Heart left ventricle (tissue), 13 donors: ENCODE results near the gene ELMO3.

Experiments
- CTCF ChIP-seq, 12 donors: fragments of 200-600 bp; sonication (generic) in 4 of 12; IDR thresholded peaks; one replicate each; pipeline versions ENCODE4 v1.5.0 to v1.8.0; 2018 to 2022; ENCODE audit warnings: antibody characterized with exemption in 12 of 12, mild to moderate bottlenecking in 5 of 12
- POLR2A ChIP-seq, 2 donors: fragments of 450-650 bp; IDR thresholded peaks; one replicate each; pipeline ENCODE4 v1.6.1; 2017; ENCODE audit warnings: antibody characterized with exemption in 2 of 2, mild to moderate bottlenecking in 2 of 2, moderate library complexity in 2 of 2
- donor health status: ischemic (EF 13 %, LVEDD 7.1; RV severe dilation, severe dysfunction).
- donor health status: DM: no; HTN: yes; CAD: no.
- donor health status: DM: no; HTN: no; CAD: no.
- donor health status: ischemic (EF 25% LVEDD 6.9; RV normal size, moderate dysfunction).
- donor health status: ischemic (EF 25% LVEDD 5.7; RV mildly dilated, moderate dysfunction).
- donor health status: ischemic (EF 35%, LVEDD 5.7; RV mildly dilated, moderate dysfunction).
- donor health status: nonischemic (EF 11% LVEDD 7.7; RV severe dilation, severe dysfunction).
- donor health status: DM: yes; HTN: yes; CAD: no.
- donor health status: PGD.
- donor health status: ischemic (EF 29% LVEDD 5.4; RV normal size, mild dysfunction).
- donor health status: nonischemic (EF 23%, LVEDD 6.1; RV moderate dilation, normal function).

GRCh38 chr16:67211674-67212073 lies 12.7 kb downstream of the ELMO3 start:
- TF ChIP-seq CTCF (IDR thresholded peaks at IDR 0.05) (no peak), POLR2A (IDR thresholded peaks at IDR 0.05) (no peak)
